Endometrium (tissue), 2 donors: ENCODE measurements around the gene IFIT1B.
"Not testable (repeated sequence)": the region's sequence is repeated elsewhere in the genome, so short reads cannot be mapped to it uniquely, and the experiment has no call there.

Source experiments
- FAIRE-seq: peaks from 2 replicates; lab custom pipeline; 2012; peaks lifted over from hg19 to GRCh38; lab: Jason Lieb, UNC
- donor health status: control.
- donor health status: control.

The IFIT1B gene

GRCh38 chr10:89348975-89349374 lies 28.9 kb upstream of the IFIT1B start:
- FAIRE-seq = no peak

- FAIRE-seq = not testable (repeated sequence)
Observed at GRCh38 chr10:89350631-89351315, 27.1 kb upstream of the IFIT1B start.

DNA sequence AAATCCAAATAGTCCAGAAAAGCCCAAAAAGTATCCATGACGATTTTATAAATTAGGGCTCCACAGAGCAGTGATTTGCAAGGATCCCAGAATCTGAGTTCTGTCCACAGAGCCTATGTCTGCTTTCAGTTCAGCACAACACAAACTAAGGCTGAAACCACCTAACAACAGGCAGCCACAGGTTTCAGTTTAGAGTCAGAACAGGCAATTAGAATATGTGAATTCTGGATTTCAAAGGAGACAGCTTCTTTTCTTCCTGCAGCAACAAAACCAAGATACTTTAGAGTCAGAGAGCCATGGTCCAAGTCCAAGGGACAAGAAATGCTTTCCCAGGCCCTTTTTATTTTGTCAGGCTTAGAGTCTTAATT lies 26.5 kb upstream of the IFIT1B start:
- FAIRE-seq = no peak

DNA sequence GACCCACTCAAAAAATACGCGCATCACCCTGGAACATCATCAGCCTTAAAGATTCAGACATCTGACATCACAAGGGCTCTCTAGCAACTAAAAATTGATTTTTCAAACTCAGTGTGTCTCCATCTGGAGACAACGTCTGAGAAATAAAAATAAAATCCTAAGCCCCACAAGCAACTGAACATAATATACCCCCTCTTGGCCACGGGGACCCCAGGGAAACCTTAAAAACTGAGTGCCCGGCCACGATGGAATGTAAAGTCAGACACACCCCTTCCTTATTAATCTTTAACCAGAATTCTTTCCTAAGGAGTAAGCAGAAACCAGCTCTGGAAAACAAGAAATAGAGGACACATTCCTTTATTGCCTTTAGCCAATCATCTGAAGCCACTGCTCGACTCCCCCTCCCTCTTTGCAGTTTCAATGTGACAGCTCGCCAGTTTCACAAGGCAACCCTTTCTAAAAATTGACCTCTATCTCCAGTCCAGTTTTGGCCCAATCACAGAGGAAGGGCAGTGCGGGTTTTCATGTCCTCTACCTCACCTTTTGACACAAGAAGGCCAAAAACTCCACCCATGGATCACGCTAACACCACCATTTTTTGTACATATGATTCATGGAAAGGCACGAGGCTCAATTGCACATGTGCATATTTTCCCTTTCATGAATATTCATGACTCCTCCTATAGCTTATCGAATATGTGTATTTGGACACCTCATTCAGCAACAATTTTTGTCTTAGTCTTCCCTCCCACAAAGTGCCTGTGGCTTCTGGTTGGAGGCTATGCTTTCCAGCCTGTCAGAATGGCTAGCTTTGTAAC lies 25.9 kb upstream of the IFIT1B start:
- peak; percentile 51 for FAIRE-seq

- no peak for FAIRE-seq
Observed at GRCh38 chr10:89352802-89353201, 25.1 kb upstream of the IFIT1B start.

DNA sequence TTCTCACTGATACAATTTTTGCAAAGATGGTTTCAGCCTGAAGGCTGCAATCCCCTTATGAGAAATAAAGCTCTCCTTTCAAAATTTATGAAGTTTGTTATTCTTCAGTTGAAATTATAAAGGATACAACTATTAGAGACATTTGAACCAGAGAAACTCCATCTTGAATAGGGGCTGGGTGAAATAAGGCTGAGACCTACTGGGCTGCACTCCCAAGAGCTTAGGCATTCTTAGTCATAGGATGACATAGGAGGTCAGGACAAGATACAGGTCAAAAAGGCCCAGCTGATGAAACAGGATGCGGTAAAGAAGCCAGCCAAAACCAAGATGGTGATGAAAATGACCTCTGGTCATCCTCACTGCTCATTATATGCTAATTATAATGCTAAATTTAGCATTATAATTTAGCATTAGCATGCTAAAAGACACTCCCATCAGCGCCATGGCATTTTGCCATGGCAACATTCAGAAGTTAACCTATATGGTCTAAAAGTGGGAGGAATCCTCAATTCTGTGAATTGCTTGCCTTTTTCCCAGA lies 22.4 kb upstream of the IFIT1B start:
- no peak for FAIRE-seq

GRCh38 chr10:89357096-89357495 lies 20.8 kb upstream of the IFIT1B start:
- no peak for FAIRE-seq

DNA sequence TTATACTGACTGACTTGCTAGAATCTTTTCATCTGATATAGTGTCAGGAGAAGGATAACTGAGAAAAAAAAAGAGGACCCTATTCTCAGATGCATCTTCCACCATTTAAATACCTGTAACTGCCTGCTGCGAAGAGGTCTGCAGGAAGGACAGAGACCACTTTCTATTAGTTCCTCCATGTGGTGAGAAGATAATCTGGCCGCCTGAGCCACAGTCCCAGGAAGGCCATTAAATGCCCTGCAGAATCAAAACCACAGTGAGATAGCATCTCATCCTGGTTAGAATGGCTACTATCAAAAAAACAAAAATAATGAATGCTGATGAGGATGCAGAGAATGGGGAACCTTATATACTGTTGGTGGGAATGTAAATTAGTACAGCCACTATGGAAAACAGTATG lies 19.9 kb upstream of the IFIT1B start:
- FAIRE-seq = no peak

DNA sequence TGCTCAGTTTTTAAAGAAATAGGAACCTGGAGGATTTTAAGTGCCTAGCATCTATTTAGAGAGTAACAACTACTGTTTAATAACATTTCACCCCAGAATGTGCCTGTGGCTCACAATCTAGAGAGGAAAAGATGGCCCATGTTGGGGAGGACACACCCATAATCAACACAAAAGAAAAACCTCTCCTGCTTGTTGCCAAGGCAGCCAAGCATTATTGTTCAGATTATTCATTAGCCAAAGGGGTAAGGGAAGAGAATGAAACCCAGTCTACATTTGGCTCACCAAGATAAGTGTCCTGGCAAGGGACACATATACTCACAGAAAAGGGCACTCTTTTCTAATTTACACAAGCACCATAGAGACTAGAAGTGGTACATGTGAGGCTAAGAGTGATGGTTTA lies 17.7 kb upstream of the IFIT1B start:
- no peak for FAIRE-seq

DNA sequence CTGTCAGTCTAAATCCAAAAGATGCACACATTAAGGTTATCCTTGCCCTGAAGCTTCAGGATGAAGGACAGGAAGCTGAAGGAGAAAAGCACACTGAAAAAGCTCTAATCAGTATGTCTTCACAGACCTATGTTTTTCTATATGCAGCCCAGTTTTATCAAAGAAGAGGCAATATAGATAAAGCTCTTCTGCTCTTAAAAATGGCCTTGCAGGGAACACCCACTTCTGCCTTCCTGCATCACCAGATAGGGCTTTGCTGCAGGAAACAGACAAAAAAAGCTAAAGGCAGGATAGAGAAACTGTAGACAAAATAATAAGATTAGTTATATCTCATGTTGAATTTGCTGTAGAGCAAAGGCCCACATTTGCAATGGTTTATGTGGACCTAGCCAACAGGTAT lies 14.9 kb upstream of the IFIT1B start:
- no peak for FAIRE-seq

DNA sequence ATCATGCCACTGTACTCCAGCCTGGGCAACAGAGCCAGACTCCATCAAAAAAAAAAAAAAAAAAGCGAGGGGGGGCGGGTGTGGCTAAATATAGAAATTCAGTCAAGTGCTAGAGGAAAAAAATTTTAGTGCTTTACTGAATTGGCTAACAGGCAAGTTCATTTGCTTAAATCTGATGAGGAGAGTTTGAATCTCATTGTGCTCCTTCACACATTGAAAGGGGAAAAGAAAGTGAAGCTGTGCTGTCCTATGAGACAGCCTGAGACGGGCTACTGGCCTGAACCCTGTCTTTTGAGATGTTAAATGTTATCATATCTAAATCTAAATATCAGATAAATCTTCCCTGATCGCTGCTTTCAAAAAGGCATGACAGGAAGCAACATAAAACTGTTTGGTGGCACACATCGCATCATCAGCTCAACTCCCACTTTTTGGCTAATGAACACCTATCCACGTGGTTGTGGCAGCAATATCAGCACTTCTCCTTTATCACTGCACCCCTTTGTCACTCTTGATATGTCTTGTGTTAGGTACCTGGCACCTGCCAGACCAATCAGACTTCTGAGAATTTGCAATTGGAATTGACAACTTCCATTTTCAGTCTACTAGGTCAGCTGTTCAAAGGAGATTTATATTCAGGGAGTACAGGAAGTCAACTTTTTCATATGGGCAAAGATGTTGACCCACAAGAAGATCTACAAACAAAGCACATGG lies 14.0 kb upstream of the IFIT1B start:
- no peak for FAIRE-seq

GRCh38 chr10:89364531-89364930 lies 13.3 kb upstream of the IFIT1B start:
- no peak for FAIRE-seq

DNA sequence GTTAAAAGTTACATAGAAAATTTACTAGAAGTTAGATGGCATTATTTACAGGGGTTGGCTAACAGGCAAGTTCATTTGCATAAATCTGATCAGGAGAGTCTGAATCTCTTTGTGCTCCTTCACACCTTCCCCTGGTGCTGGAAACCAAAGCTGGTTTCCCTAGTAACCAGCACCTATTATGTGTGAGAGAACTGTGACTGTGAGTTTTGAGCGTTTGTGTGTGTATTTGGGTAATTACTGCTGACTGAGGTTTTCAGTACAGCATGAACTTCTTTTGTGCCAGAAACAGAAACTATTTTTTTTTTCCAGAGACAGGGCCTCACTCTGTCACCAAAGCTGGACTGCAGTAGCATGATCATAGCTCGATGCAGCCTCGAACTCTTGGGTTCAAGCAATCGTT lies 10.3 kb upstream of the IFIT1B start:
- FAIRE-seq = no peak

GRCh38 chr10:89368129-89368528 lies 9.7 kb upstream of the IFIT1B start:
- FAIRE-seq = no peak

- peak; percentile 18 for FAIRE-seq
Observed at GRCh38 chr10:89369156-89370105, 8.4 kb upstream of the IFIT1B start.

DNA sequence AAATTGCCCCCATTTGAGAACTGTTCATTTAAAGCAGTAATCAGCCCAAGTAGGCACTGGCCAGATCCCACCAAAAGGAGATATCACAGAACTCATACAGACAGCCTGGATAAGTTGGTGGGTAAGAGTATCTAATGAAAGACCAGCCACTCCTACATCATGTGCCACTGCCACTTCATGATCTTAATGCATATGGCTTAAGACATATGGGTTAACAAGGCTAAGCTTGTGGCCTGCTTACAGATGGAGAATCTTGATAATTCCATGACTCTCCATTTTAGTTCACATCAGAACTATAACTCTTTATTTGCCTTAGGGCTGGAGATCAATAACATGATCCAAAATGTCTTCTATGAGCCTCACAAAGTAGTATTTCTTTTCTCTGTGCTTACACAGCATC lies 6.8 kb upstream of the IFIT1B start:
- no peak for FAIRE-seq

DNA sequence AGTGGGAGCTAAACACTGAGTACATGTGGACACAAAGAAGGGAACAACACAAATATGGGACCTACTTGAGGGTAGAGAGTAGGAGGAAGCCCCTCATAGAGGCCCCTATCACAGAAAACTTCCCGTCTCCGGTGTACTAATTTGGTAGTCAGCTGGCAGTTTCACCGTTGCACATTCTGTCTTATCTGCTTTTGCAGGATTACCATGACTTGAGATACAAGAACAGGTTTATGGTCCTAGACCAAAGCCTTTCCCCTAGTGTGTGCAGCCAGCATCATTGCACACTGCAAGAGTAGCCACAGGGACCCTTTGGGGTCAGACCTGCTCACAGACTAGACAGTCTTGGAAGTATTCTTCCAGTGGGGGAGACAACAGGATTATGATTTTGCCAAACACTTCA lies 5.9 kb upstream of the IFIT1B start:
- FAIRE-seq = no peak

DNA sequence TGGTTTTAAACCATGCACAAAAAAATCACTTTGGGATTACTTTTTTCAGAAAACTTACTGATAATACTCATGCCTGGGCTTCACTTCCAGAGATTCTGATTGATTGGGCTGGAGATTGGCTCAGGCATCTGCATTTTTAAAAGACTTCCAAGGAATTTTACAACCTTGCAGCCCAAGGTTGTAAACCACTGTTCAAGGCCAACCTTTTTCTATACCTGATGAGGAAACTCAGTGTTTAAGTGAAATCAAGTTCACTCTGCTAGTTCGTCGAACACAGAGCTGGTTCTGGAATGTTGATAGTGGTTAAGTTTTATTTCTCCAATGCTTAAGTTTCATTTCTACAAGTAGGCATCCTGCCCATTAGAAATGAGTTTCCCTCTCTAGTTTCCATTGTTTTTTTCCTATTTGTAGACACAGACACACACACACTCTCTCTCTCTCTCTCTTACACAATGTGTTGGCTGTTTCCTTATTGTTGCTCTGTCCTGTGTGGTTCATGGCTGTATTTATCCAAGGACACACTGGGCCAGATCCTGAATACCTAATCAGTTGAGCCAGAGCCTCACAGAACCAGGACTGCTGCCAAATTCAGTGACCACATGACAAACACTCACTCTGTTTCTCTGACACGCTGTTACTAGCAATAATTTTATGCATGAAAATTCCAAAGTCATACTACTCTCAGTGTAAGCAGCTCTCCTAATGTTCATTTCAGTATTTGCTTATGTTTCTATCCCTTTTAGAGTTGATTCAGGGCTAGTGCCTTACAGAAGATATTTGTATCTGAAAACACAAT lies 3.7 kb upstream of the IFIT1B start:
- peak; percentile 31 for FAIRE-seq

- FAIRE-seq = no peak
Observed at GRCh38 chr10:89374713-89375141, 3.1 kb upstream of the IFIT1B start.

- FAIRE-seq = no peak
Observed at GRCh38 chr10:89379103-89379502, 1.2 kb downstream of the IFIT1B start.

- FAIRE-seq = no peak
Observed at GRCh38 chr10:89382757-89383156, 4.9 kb downstream of the IFIT1B start.
